Activated CD8-positive, alpha-beta memory T cell treated with anti-CD3 and anti-CD28 coated beads, Interleukin-2, amount 50 U/mL, for 48 hours (primary cell): ENCODE measurements around the gene TMEM186.
"Not testable (repeated sequence)": the region's sequence is repeated elsewhere in the genome, so short reads cannot be mapped to it uniquely, and the experiment has no call there.

ENCODE experiments used
- DNase-seq: peaks from one replicate; pipeline ENCODE4 v3.0.0-alpha.2; 2020

Gene TMEM186

DNA sequence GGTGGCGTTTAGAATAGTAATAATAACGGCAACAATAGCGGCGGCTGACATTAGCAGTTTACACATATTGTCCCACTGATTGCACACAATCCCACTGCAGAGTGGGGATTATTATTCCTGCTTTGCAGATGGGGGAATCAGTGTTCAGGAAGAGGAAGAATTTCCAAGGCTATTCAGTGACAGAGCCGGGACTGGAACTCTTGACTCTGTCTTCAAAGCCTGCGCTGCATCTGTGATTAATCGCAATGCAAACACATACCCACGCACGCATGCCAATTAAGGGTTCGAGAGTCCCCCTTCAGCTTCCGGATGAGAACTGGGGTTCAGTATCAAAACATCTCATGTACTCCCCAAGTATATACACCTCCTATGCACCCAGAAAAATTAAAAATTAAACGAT, 29.2 kb downstream of the TMEM186 start:
- no peak for DNase-seq

DNA sequence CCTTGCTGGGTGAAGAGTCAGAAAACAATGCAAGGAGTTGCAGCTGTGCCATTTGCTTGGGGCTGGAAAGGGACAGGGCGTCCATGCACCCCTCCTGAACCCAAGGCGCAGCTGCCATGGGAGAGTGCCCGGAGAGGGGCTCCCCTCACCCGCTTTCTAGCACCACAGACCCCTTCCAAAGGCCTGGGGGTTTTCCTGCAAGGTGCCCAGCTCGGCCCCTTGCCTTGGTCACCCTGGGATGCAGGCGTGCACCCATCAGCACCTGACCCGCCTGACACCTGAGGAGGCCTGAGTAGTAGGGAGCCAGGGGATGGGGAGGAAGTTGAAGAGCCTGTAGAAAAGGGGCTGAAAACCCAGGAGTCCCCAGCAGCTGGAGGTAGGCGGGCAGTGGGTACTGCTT, 30.3 kb downstream of the TMEM186 start:
- DNase-seq, result no peak

DNA sequence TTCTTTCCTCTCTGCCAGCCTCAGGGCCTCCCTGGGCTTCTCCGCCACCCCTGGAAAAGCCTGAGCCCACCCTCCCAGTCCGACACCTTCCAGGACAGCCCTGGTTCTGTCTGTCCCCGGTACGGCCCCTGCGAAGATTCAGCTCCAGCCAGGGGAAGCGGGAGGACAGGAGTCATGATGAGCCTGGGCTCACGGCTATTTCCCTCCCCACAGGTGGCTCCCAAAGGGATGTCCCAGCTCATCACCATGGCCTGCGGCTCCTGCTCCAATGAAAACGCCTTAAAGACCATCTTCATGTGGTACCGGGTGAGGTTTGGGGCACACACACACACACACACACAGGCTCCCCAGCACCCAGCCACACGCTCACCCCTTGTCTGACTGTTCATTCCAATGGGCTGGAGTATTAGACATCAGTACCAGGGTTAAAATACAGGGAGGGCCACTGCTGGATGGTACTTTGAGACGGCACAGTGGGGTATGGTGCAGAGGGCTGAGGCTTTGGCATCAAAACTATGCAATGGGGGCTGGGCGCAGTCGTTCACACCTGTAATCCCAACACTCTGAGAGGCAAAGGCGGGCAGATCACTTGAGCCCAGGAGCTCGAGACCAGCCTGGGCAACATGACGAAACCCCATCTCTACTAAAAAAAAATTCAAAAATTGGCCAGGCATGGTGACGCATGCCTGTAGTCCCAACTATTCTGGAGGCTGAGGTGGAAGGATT, 32.8 kb downstream of the TMEM186 start:
- no peak for DNase-seq

DNA sequence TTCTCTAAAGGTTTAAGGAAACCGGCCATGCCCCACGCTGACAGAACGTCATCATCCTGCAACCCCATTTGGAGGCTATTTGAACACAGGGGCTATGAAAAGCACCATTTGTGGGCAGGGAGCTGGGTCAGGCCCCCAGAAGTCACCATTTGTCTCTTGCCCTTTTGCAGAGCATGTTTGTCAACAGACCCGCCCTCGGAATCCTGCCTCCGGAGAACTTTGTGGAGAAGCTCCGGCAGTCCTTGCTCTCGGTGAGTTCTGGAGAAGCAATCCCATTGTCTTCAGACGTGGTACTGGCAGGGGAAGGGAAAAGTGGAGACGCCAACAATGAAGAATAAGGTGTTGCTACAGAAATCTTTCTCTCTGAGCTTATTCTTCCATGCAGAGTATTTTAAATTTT, 33.5 kb downstream of the TMEM186 start:
- DNase-seq, result no peak

DNA sequence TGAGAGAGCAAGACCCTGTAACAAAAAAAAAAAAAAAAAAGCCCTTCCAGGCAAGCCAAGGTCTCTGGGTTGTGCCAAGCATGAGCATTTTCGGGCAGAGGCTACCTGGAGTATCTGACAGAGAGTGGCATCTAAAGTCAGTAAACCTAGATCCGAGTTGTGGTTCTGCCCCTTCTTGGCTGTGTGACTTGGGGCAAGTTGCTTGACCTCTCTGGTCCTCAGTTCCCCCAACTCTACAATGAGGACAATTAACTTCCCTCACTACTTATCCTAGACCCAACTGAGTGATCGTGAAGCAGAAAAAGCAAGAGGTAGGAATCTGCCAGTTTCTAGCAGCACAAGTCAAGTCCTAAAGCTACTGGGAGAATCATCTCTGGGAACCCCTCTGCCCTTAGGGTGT, 34.4 kb downstream of the TMEM186 start:
- no peak for DNase-seq

DNA sequence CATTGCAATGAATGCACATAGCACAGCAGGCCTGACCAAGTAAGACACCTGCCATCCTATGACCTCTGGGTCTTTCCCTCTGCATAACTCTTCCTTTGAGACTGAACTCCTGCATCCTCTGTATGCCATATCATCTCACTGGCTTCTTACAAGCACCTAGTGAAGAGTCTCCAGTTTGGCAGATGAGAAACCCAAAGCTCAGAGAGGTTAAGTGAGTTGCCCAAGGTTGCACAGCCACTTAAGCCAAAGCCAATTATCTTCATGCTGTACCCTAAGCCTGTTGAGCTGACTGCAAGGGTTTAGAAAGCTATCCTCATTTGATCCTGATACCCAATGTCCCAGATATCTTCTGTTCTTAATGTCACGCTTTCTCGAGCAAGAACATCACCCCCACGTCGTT, 35.2 kb downstream of the TMEM186 start:
- no peak for DNase-seq

DNA sequence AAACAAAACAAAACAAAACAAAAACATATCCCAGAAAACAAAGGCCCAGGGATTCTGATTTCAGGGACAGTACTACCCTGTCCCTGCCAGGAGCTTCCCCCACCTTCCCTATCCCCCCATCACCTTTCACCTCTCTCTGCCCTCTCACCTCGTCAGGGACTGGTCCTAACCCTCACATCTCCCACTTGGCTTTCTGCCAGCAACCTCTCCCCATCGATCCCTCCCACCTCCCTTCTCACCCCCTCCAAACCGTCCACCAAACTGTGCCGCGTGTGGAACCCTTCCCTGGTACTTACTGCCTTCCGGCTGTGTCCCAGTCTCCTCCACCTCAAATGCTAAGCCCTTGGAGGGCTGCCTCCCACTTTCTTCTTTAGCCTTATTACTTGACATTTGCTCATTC, 36.4 kb downstream of the TMEM186 start:
- DNase-seq, result no peak

DNA sequence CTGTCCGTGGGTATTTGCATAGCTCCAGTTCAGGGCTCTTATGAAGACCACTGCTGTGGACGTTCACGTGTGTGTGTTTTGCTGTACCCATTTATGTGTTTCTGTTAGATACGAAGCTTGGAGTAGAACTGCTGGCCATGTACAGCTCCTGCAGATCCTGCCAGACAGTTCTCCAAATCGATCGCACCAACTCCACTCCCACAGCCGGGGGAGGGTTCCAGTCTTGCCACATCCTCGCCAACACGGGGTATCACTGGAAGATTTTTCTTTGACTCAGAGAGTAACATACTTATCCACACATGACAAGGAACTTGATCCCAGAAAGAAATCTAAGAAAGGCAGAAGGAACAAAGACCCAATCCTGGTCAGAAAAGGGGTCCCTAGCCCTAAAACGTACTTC, 37.4 kb downstream of the TMEM186 start:
- no peak for DNase-seq

DNA sequence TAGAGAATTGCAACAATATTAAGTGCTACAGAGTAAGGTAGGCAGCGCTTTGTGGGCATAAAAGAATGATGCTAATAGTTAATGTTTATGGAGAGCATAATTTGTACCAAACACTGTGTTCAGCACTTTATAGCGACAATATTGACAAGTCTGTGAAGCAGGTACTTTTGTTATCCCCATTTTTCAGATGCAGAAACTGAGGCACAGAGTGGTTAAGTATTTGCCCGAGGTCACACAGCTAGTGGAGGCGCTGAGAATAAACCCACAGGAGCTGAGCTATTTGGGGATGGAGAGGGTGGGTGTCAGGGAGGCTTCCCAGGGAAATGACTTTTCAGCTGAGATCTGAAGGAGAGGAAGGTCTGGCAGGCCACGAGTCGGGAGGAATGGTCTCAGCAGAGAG, 39.4 kb downstream of the TMEM186 start:
- no peak for DNase-seq

DNA sequence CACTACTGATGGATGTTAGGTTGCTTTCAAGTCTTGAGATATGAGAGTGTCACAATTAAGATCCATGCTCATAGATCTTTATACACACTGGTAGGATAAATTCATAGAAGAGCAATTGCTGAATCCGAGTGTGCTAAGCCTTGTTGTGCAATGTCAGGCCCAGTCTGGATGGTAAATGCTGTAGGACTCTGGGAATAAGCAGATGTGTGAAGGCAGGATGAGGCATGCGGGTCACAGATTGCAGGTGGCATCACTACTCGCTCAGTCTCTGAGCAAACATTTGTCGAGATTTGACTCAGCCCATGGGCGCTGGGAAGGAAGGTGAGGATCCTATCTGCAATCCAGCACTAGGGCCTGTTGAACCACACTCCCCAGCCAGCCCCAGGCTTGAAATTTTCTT, 40.7 kb downstream of the TMEM186 start:
- DNase-seq, result no peak

DNA sequence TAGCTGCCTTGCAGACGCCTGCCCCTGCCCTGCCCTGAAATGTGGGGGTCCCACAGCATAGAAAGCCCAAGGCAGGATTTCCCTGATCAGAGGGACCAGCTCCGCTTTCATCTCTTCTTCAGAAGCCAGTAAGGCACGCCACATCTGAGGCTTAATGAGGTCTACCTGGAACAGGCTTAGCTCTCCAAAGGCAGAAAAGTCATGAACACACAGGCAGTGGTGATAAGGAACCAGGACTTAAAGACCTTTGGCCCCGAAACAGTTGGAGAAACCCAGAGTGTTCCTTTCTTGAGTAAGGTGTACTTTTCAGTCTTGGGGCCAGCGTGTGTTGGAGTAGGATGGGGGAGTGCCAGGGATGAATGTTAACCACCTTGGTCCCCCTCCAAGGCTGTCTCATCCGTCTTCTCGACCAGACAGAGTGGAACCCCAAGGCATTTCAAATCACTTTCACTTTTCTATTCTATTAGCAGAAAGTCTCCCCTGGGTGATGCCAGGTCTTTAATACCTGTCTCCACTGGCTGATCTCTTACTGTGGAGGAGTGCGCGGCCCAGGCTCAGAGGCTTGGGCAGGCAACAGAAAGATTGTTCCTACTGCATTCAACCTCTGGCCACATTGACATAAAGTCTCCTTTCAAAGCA, 43.9 kb downstream of the TMEM186 start:
- DNase-seq, result no peak

DNA sequence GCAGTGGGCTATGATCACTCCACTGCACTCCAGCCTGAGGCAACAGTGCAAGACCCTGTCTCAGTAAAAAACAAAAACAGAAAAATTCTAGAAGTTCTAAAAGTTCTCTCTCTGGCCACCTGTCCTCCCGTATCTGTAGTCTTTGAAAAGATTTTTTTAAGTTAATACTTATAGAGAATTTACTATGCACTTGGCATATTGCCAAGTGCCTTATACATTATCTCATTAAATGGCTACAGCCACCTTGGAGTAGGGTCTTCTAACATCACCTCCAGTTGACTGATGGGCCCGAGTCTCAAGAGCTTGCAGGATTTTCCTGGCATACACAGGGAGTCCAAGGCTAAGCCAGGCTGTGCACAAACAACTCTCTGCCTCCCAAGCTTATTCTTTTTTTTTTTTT, 44.7 kb downstream of the TMEM186 start:
- DNase-seq, result no peak

DNA sequence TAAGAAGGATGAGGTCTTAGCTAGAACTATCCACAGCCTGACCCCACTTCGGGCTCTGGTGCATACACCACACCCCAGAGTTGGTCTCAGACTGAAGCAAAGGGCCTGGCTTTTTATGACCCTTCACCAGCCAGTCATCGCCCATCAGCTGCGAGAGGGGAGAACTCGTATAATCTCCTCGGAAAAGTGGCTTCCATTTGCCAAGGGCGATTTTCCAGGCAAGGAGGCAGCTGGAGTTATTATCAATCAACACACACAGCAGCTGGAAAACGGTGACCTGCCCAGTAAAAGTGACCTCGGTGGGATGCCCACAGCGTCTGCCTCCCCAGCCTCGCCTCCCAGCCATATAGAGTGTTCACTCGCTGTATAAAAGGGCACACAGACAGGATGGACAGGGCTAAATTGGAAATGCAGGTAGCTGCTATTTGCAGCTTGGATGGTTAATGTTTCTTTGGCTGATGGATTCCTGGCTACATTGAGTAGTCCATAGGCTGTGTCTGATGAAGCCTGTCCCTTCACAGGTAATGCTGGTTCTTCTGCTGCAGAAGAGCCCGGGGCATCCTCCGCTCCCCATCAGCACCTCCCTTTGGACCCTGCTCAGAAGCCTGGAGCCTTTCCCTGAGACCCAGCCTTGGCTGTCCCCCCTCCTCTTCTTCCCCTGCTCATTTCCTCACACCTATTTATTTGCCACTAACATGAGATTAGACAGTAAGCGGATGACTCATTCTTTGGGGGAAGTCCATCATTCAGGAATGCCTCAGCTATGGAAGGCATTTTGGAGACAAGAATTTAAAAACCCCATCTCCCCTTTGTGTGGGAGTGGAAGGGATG, 45.7 kb downstream of the TMEM186 start:
- DNase-seq, result no peak

DNA sequence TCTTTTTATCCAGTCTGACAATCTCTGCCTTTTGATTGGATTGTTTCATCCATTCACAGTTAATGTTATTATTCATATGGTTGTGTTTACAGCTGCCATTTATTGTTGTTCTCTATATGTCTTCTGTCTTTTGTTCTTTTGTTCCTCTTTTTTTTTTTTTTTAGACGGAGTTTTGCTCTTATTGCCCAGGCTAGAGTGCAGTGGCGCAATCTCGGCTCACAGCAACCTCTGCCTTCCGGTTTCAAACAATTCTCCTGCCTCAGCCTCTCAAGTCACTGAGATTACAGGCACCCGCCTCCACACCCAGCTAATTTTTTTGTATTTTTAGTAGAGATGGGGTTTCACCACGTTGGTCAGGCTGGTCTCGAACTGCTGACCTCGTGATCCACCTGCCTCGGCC, 48.5 kb downstream of the TMEM186 start:
- not testable (repeated sequence) for DNase-seq
